ENCODE results near the gene STXBP5L. TPM values are rescaled to one million over a fixed set of nuclear protein-coding genes. Genes with fewer than 3 reads are reported as not detected.

STXBP5L gene
- polyA plus RNA-seq, 2 of the 4 experiments (the other 2 are of a cell fraction) = 0.08 TPM; not detected in 1

GRCh38 chr3:120988994-120989393 is 81.0 kb downstream of the STXBP5L start:
- Histone ChIP-seq H3K4me3 (no peak overlapping the region), H3K4me2 (no peak overlapping the region), H3K4me1 (no peaks in the 10 kb centered on the region), H3K9me3 (no peaks in the 10 kb centered on the region), H3K27ac (no peak overlapping the region)
- ChIA-PET CTCF (no interaction called here), POLR2A (no interaction called here)
- ATAC-seq = no peak
- no peak for FAIRE-seq
- no peak for TF ChIP-seq CHD4 (IDR thresholded peaks at IDR 0.05; ENCODE audit: borderline replicate concordance)
- TF ChIP-seq MAFK (IDR thresholded peaks at IDR 0.05; ENCODE audit: partially characterized antibody) = peak; percentile 76
- WGBS (ENCODE audit: missing lambda C conversion rate) = 46% methylated on average over 4 of the region's 4 CpGs
- no peak for DNase-seq (ENCODE audit: low read depth in 1 of 2, low spot score in 1 of 2)

GRCh38 chr3:121018917-121019321 is 110.9 kb downstream of the STXBP5L start:
- FAIRE-seq (no peak), ATAC-seq (no peak), DNase-seq (ENCODE audit: low read depth in 1 of 2, low spot score in 1 of 2) (no peak)
- Histone ChIP-seq H3K4me2 (no peak overlapping the region), H3K4me3 (no peak overlapping the region), H3K9me3 (no peaks in the 10 kb centered on the region), H3K4me1 (no peaks in the 10 kb centered on the region), H3K27ac (no peak overlapping the region)
- ChIA-PET POLR2A (no interaction called here), CTCF (no interaction called here)
- TF ChIP-seq POLR2AphosphoS2 (conservative IDR thresholded peaks at IDR 0.05; ENCODE audit: low read length) (no peak), CTCF (IDR thresholded peaks at IDR 0.05) (no peak), HOXA7 (CRISPR knock-in tag; IDR thresholded peaks at IDR 0.05) (no peak), NFE2L2 (conservative IDR thresholded peaks at IDR 0.05; ENCODE audit: low read length) (no peak), GATA3 (IDR thresholded peaks at IDR 0.05; ENCODE audit: borderline replicate concordance) (no peak), RFX5 (IDR thresholded peaks at IDR 0.05) (no peak), ZFP36 (IDR thresholded peaks at IDR 0.05; ENCODE audit: borderline replicate concordance, partially characterized antibody) (no peak), REST (IDR thresholded peaks at IDR 0.05) (no peak)
- WGBS (ENCODE audit: missing lambda C conversion rate) = 20% methylated on average over 5 of the region's 8 CpGs

- Histone ChIP-seq H3K4me1 (no peaks in the 10 kb centered on the region), H3K4me3 (no peak overlapping the region), H3K9me3 (no peaks in the 10 kb centered on the region), H3K4me2 (peak overlapping the region; percentile 44; the same call in 2 of the 3 replicates), H3K27ac (no peak overlapping the region)
- ChIA-PET POLR2A (no interaction called here), CTCF (no interaction called here)
- TF ChIP-seq EP300 (IDR thresholded peaks at IDR 0.05) (no peak), RNF2 (IDR thresholded peaks at IDR 0.05; ENCODE audit: borderline replicate concordance, low read depth) (no peak), RARB (CRISPR knock-in tag; IDR thresholded peaks at IDR 0.05) (no peak), POLR2AphosphoS2 (conservative IDR thresholded peaks at IDR 0.05; ENCODE audit: low read length) (no peak), USF2 (IDR thresholded peaks at IDR 0.05) (no peak), EHMT2 (IDR thresholded peaks at IDR 0.05; ENCODE audit: low read depth) (no peak), ZSCAN20 (CRISPR knock-in tag; IDR thresholded peaks at IDR 0.05) (no peak), CHD4 (IDR thresholded peaks at IDR 0.05; ENCODE audit: borderline replicate concordance) (no peak), HOXB5 (CRISPR knock-in tag; IDR thresholded peaks at IDR 0.05) (no peak)
- 35% methylated on average over 4 of the region's 6 CpGs for WGBS (ENCODE audit: missing lambda C conversion rate)
- FAIRE-seq (no peak), ATAC-seq (no peak), DNase-seq (ENCODE audit: low read depth in 1 of 2, low spot score in 1 of 2) (no peak)
These were observed 155.6 kb downstream of the STXBP5L start for GRCh38 chr3:121063628-121064027.
